ENCODE results near the gene EFNA1. TPM values are rescaled to one million over a fixed set of nuclear protein-coding genes. Genes with fewer than 3 reads are reported as not detected.

EFNA1 gene
- polyA plus RNA-seq, 4 donors: 50.6 to 166 (median 145) TPM

DNA sequence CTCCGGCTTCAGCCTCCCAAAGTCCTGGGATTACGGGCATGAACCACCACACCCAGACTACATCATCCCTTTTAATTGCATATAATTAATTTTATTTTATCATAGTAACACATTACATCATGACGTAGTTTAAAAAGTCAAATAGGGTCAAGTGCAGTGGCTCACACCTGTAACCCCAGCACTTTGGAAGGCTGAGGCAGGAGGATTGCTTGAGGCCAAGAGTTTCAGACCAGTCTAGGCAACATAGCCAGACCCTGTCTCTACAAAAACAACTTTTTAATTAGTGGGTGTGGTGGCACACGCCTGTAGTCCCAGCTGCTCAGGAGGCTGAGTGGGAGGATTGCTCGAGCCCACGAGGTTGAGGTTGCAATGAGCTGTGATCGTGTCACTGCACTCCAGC is 28.3 kb upstream of the EFNA1 start:
- Histone ChIP-seq H3K27me3 (ENCODE audit: control insufficient read depth in 3 of 3, insufficient read depth in 3 of 3, low read length in 3 of 3) (no peaks in the 10 kb centered on the region), H3K4me1 (ENCODE audit: control insufficient read depth in 3 of 3, insufficient read depth in 2 of 3, low read depth in 1 of 3, low read length in 2 of 3) (peaks cover 0 to 12% (median 0%) of the 10 kb centered on the region in 3 donors), H3K9me3 (ENCODE audit: control insufficient read depth in 2 of 2, insufficient read depth in 1 of 2, low read depth in 1 of 2, low read length in 1 of 2) (no peaks in the 10 kb centered on the region), H3K27ac (ENCODE audit: low read depth in 1 of 3, low read length in 2 of 3) (no peak overlapping the region), H3K4me3 (ENCODE audit: low read depth in 1 of 3, low read length in 3 of 3) (no peak overlapping the region), H3K36me3 (ENCODE audit: control insufficient read depth in 3 of 3, insufficient read depth in 2 of 3, low read depth in 1 of 3, low read length in 3 of 3) (no peaks in the 10 kb centered on the region)
- FAIRE-seq (no peak), DNase-seq (peak in 1 of 2 donors; percentile 79)
- WGBS, 3 donors: 22 to 60% (median 35%) methylated on average over 7 of the region's 7 CpGs

DNA sequence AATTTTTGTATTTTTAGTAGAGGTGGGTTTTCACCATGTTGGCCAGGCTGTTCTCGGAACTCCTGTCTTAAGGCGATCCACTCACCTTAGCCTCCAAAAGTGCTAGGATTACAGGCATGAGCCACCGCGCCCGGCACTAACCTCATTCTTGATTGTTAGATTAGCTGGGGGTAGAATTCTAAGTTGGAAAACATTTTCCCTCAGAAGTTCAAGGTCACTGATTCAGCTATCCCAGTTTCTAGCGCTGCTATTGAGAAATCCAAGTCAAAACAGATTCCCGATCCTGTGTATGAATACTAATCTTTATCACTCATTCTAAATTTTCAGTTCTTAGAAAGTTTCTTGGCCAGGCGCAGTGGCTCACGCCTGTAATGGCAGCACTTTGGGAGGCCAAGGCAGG is 24.4 kb upstream of the EFNA1 start:
- no peaks in the 10 kb centered on the region for H3K27me3 ChIP-seq (ENCODE audit: control insufficient read depth in 3 of 3, insufficient read depth in 3 of 3, low read length in 3 of 3)
- peaks cover 3 to 39% (median 6%) of the 10 kb centered on the region in 3 donors for H3K4me1 ChIP-seq (ENCODE audit: control insufficient read depth in 3 of 3, insufficient read depth in 2 of 3, low read depth in 1 of 3, low read length in 2 of 3)
- H3K27ac ChIP-seq (ENCODE audit: low read depth in 1 of 3, low read length in 2 of 3): no peak overlapping the region
- H3K9me3 ChIP-seq (ENCODE audit: control insufficient read depth in 2 of 2, insufficient read depth in 1 of 2, low read depth in 1 of 2, low read length in 1 of 2): no peaks in the 10 kb centered on the region
- FAIRE-seq (no peak), DNase-seq (no peak)
- 76 to 86% (median 83%) methylated on average over 9 of the region's 9 CpGs for WGBS, 3 donors
- H3K4me3 ChIP-seq (ENCODE audit: low read depth in 1 of 3, low read length in 3 of 3): no peak overlapping the region
- no peaks in the 10 kb centered on the region for H3K36me3 ChIP-seq (ENCODE audit: control insufficient read depth in 3 of 3, insufficient read depth in 2 of 3, low read depth in 1 of 3, low read length in 3 of 3)

DNA sequence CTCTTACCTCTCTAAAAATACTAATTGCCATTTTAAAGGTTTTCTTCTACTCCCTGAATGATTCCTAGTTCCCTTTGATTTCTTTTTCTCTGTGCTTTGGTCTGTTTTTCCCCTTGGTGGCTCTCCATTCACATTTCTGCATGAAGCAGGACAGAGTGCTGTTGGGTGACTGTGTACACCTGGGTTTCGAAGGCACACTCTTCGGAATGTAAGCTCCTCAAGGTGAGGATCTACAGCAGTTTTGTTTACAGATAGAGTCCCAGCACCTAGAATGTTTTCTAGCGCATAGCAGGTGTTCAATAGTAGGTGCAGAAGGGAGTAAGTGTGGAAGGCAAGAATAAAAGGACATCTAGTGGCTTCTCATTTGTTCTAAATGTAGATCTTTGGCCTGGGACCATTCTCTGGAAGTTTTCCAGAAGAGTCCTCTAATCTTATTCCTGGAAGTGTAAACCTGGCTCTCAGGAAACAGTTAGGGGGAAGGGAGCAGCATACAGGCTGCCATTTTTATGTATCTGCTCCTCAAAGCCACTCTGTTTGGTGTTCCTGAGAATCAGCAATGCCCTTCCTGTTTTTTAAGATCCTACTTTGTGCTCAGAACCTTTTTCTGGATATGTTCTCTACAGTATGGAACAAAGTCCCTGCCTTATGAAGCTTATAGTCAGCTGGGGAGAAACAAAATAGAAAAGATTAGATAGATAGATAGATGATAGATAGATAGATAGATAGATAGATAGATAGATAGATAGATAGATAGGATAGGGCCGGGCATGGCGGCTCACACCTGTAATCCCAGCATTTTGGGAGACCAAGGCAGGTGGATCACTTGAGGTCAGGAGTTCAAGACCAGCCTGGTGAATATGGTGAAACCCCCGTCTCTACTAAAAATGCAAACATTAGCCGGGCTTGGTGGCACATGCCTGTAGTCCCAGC is 22.8 kb upstream of the EFNA1 start:
- Histone ChIP-seq H3K27me3 (ENCODE audit: control insufficient read depth in 3 of 3, insufficient read depth in 3 of 3, low read length in 3 of 3) (no peaks in the 10 kb centered on the region), H3K36me3 (ENCODE audit: control insufficient read depth in 3 of 3, insufficient read depth in 2 of 3, low read depth in 1 of 3, low read length in 3 of 3) (no peaks in the 10 kb centered on the region), H3K27ac (ENCODE audit: low read depth in 1 of 3, low read length in 2 of 3) (peak overlapping the region; percentile 58 to 71 (median 66)), H3K9me3 (ENCODE audit: control insufficient read depth in 2 of 2, insufficient read depth in 1 of 2, low read depth in 1 of 2, low read length in 1 of 2) (no peaks in the 10 kb centered on the region), H3K4me1 (ENCODE audit: control insufficient read depth in 3 of 3, insufficient read depth in 2 of 3, low read depth in 1 of 3, low read length in 2 of 3) (peaks cover 3 to 42% (median 7%) of the 10 kb centered on the region in 3 donors), H3K4me3 (ENCODE audit: low read depth in 1 of 3, low read length in 3 of 3) (no peak overlapping the region)
- 40 to 72% (median 49%) methylated on average over 7 of the region's 7 CpGs for WGBS, 3 donors
- DNase-seq: peak; percentile 44 to 73
- no peak for FAIRE-seq

DNA sequence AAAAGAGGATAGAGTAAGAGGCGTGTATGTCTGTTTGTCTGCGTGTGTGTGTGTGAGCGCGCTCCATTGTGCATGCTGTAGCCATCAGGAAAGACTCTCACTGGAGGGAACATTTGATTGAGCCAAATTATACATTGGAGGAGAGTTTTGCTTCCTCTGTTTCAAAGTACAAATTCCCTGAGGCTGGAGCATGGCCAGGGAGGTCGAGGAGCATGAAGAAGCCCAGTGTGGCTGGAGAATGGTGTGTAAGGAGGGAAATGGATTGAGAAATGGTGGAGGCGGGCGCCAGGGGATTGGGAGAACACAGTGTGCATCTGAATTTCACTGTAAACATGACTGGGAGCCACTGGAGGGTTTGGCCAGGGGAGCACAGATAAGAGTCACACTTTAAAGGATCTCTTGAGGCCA is 22.1 kb upstream of the EFNA1 start:
- peak; percentile 45 to 73 for DNase-seq
- Histone ChIP-seq H3K36me3 (ENCODE audit: control insufficient read depth in 3 of 3, insufficient read depth in 2 of 3, low read depth in 1 of 3, low read length in 3 of 3) (no peaks in the 10 kb centered on the region), H3K4me3 (ENCODE audit: low read depth in 1 of 3, low read length in 3 of 3) (no peak overlapping the region), H3K4me1 (ENCODE audit: control insufficient read depth in 3 of 3, insufficient read depth in 2 of 3, low read depth in 1 of 3, low read length in 2 of 3) (peaks cover 3 to 42% (median 7%) of the 10 kb centered on the region in 3 donors), H3K9me3 (ENCODE audit: control insufficient read depth in 2 of 2, insufficient read depth in 1 of 2, low read depth in 1 of 2, low read length in 1 of 2) (no peaks in the 10 kb centered on the region), H3K27me3 (ENCODE audit: control insufficient read depth in 3 of 3, insufficient read depth in 3 of 3, low read length in 3 of 3) (no peaks in the 10 kb centered on the region), H3K27ac (ENCODE audit: low read depth in 1 of 3, low read length in 2 of 3) (peak overlapping the region; percentile 66 to 71 (median 68))
- 18 to 51% (median 37%) methylated on average over 7 of the region's 7 CpGs for WGBS, 3 donors
- no peak for FAIRE-seq

DNA sequence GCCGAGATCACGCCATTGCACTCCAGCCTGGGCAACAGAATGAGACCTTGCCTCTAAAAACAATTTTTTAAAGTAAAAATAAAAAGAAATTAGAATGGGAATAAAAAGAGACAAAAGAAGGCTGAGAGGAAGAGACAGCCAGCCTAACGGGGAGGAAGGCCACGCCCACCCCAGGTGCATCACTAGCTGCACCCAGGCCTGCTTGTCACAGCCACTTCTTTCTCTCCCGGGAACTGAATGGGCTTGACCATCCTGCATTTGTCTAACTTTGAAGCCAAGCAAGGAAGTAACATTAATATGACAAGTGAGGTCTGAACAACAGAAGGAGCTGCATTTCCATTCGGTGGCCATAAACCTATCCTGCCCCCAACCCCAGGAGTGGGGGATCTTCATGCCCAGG is 20.8 kb upstream of the EFNA1 start:
- peak overlapping the region; percentile 28 to 96 (median 69) for H3K27ac ChIP-seq (ENCODE audit: low read depth in 1 of 3, low read length in 2 of 3)
- H3K4me3 ChIP-seq (ENCODE audit: low read depth in 1 of 3, low read length in 3 of 3): no peak overlapping the region
- H3K4me1 ChIP-seq (ENCODE audit: control insufficient read depth in 3 of 3, insufficient read depth in 2 of 3, low read depth in 1 of 3, low read length in 2 of 3): peaks cover 3 to 41% (median 7%) of the 10 kb centered on the region in 3 donors
- no peaks in the 10 kb centered on the region for H3K9me3 ChIP-seq (ENCODE audit: control insufficient read depth in 2 of 2, insufficient read depth in 1 of 2, low read depth in 1 of 2, low read length in 1 of 2)
- DNase-seq (peak in 1 of 2 donors; percentile 25), FAIRE-seq (no peak)
- no peaks in the 10 kb centered on the region for H3K27me3 ChIP-seq (ENCODE audit: control insufficient read depth in 3 of 3, insufficient read depth in 3 of 3, low read length in 3 of 3)
- no peaks in the 10 kb centered on the region for H3K36me3 ChIP-seq (ENCODE audit: control insufficient read depth in 3 of 3, insufficient read depth in 2 of 3, low read depth in 1 of 3, low read length in 3 of 3)
- 61 to 68% (median 66%) methylated on average over 6 of the region's 6 CpGs for WGBS, 3 donors

DNA sequence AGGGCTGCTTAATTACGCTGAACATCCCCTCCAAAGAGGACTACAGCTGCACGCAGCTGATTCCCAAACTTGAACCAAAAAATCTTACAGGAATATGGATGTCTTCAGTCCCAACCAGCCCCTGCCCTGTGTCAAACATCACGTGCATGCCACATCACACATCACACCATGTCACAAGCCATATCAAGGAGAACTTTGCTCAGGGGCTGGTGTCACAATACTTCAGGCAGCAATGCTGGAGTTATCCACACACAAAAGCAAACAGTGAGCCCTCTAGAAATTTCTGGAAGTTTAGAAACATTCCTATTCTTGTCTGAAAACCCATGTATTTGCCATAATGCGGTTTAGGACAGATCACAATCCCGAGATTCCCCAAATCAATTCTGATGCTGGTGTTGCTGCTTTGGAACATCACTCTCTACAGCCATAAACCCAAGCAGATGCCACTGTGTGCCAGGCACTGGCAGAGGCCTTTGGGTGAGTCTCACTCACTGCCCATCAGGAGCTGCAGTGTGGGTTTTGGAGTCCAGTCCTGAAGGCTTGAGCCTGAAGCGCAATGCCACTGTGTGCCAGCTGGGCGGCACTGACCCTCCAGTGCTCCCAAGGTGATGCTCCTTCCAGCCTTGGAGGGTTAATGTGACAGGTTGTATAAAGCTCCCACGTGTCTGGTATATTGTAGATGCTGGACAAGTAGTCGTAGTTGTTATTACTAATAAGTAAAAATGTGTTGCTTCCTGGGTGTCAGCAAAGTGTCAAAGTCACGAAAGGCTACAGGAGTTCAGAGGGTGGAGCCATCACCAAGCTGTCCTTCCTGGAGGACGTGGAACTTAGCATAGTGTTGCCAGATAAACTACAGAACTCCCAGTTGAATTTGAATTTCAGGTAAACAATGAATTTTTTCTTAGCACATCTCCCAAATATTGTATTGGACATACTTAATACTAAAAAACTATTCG is 20.1 kb upstream of the EFNA1 start:
- peak; percentile 89 to 91 for DNase-seq
- 55 to 64% (median 56%) methylated on average over 12 of the region's 12 CpGs for WGBS, 3 donors
- H3K4me3 ChIP-seq (ENCODE audit: low read depth in 1 of 3, low read length in 3 of 3): no peak overlapping the region

DNA sequence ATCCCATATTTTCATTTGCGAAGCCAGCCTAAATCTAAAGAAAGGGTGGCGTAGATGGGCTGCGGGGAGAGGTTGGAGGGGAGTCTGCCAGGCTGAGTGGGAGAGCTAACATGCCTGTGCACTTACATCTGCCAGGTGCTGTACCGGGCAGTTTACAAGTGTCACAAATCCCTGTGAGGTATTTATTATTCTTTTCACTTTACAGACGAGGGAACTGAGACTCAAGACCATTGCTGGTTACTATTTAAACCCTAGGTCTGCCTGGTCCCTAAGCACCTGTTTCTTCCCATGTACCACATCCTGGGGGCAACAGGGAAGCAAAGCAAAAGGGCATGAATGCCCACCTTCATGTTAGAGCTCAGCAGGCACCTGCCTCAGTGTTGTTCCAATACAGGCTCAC is 19.4 kb upstream of the EFNA1 start:
- Histone ChIP-seq H3K36me3 (ENCODE audit: control insufficient read depth in 3 of 3, insufficient read depth in 2 of 3, low read depth in 1 of 3, low read length in 3 of 3) (no peaks in the 10 kb centered on the region), H3K27me3 (ENCODE audit: control insufficient read depth in 3 of 3, insufficient read depth in 3 of 3, low read length in 3 of 3) (no peaks in the 10 kb centered on the region), H3K4me3 (ENCODE audit: low read depth in 1 of 3, low read length in 3 of 3) (no peak overlapping the region), H3K9me3 (ENCODE audit: control insufficient read depth in 2 of 2, insufficient read depth in 1 of 2, low read depth in 1 of 2, low read length in 1 of 2) (no peaks in the 10 kb centered on the region), H3K27ac (ENCODE audit: low read depth in 1 of 3, low read length in 2 of 3) (peak overlapping the region in 2 of 3 donors; percentile 82 to 96), H3K4me1 (ENCODE audit: control insufficient read depth in 3 of 3, insufficient read depth in 2 of 3, low read depth in 1 of 3, low read length in 2 of 3) (peaks cover 3 to 37% (median 7%) of the 10 kb centered on the region in 3 donors)
- DNase-seq: peak in 1 of 2 donors; percentile 37
- WGBS, 3 donors: 67 to 76% (median 74%) methylated on average over 5 of the region's 5 CpGs
- FAIRE-seq: no peak

More for the DNA sequence above, 20.1 kb upstream of the EFNA1 start:
- H3K36me3 ChIP-seq (ENCODE audit: control insufficient read depth in 3 of 3, insufficient read depth in 2 of 3, low read depth in 1 of 3, low read length in 3 of 3): no peaks in the 10 kb centered on the region
- H3K9me3 ChIP-seq (ENCODE audit: control insufficient read depth in 2 of 2, insufficient read depth in 1 of 2, low read depth in 1 of 2, low read length in 1 of 2): no peaks in the 10 kb centered on the region
- no peak for FAIRE-seq
- H3K27me3 ChIP-seq (ENCODE audit: control insufficient read depth in 3 of 3, insufficient read depth in 3 of 3, low read length in 3 of 3): no peaks in the 10 kb centered on the region
- peak overlapping the region; percentile 36 to 96 (median 82) for H3K27ac ChIP-seq (ENCODE audit: low read depth in 1 of 3, low read length in 2 of 3)
- peaks cover 3 to 39% (median 7%) of the 10 kb centered on the region in 3 donors for H3K4me1 ChIP-seq (ENCODE audit: control insufficient read depth in 3 of 3, insufficient read depth in 2 of 3, low read depth in 1 of 3, low read length in 2 of 3)

DNA sequence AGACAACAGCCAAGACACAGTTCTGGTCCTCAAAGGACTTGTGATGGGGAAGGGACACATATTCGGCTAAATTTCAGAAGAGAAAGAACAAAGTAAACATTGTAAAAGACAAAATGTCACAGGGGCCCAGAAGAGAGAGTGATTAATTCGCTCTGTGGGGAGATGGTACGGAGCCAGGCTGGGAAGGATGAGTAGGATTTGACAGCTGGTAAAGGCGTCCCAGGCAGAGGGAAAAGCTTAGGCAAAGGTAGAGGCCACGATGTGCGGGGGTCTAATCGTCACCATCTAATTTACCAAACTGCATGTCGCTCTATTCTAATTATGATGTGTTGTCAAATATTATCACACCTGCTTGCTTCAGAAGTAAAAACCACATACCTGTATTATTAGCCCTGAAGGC is 17.3 kb upstream of the EFNA1 start:
- H3K4me1 ChIP-seq (ENCODE audit: control insufficient read depth in 3 of 3, insufficient read depth in 2 of 3, low read depth in 1 of 3, low read length in 2 of 3): peaks cover 0 to 33% (median 4%) of the 10 kb centered on the region in 3 donors
- H3K27me3 ChIP-seq (ENCODE audit: control insufficient read depth in 3 of 3, insufficient read depth in 3 of 3, low read length in 3 of 3): no peaks in the 10 kb centered on the region
- no peaks in the 10 kb centered on the region for H3K36me3 ChIP-seq (ENCODE audit: control insufficient read depth in 3 of 3, insufficient read depth in 2 of 3, low read depth in 1 of 3, low read length in 3 of 3)
- FAIRE-seq (no peak), DNase-seq (no peak)
- H3K4me3 ChIP-seq (ENCODE audit: low read depth in 1 of 3, low read length in 3 of 3): no peak overlapping the region
- WGBS, 3 donors: 83 to 95% (median 92%) methylated on average over 8 of the region's 8 CpGs
- no peaks in the 10 kb centered on the region for H3K9me3 ChIP-seq (ENCODE audit: control insufficient read depth in 2 of 2, insufficient read depth in 1 of 2, low read depth in 1 of 2, low read length in 1 of 2)
- H3K27ac ChIP-seq (ENCODE audit: low read depth in 1 of 3, low read length in 2 of 3): no peak overlapping the region
